Head of caudate nucleus (tissue), 42 donors: ENCODE data around the gene FURIN.
"Not testable (repeated sequence)": the region's sequence is repeated elsewhere in the genome, so short reads cannot be mapped to it uniquely, and the experiment has no call there.

ENCODE experiments used
- DNase-seq, 42 donors: peaks; one replicate each; pipeline versions ENCODE4 v3.0.0 to v3.0.0-alpha.2; 2020 to 2021; ENCODE audit warnings: mixed read lengths in 7 of 42
- intact Hi-C: fragments of 100-400 bp; cut with DNase I; formaldehyde crosslinking; loops from one replicate; pipeline ENCODE4 v1.15.0; 2022

The FURIN gene

GRCh38 chr15:90907051-90907660 is 38.8 kb downstream of the FURIN start:
- intact Hi-C loops: no loop called here
- peak in 2 of 42 donors; percentile 26 to 37 for DNase-seq

- intact Hi-C loops: no loop called here
- no peak for DNase-seq
Observed at GRCh38 chr15:90907838-90908507, 39.6 kb downstream of the FURIN start.

DNA sequence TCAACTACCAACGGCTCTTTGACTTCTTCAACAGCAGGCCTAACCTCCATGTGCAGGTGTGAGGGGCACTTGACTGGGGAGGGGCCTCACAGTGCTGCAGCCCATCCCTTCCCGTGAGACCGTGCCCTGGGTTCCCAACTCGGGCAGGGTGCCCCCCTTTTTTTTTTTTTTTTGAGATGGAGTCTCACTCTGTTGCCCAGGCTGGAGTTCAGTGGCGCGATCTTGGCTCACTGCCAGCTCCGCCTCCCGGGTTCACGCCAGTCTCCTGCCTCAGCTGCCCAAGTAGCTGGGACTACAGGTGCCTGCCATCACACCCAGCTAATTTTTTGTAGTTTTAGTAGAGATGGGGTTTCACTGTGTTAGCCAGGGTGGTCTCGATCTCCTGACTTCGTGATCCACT is 41.1 kb downstream of the FURIN start:
- intact Hi-C loops, DNase-seq: not testable (repeated sequence)

DNA sequence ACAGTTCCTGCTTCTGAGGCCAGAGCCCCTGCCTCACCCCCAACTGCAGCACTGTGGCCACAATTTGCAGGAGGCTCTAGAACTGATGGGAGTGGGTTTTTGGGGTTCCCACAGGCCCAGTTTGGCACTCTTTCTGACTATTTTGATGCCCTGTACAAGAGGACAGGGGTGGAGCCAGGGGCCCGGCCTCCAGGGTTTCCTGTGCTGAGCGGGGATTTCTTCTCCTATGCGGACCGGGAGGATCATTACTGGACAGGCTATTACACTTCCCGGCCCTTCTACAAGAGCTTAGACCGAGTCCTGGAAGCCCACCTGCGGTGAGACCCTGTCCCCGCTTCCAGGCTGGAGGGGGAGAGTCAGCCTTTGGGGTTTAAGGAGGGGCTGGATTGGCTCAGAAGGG is 41.6 kb downstream of the FURIN start:
- no peak for DNase-seq

GRCh38 chr15:90910441-90911301 is 42.3 kb downstream of the FURIN start:
- intact Hi-C loops: no loop called here
- DNase-seq: no peak

More for the DNA sequence above, 41.6 kb downstream of the FURIN start:
- intact Hi-C loops: no loop called here

- DNase-seq: no peak
- intact Hi-C loops: no loop called here
Observed at GRCh38 chr15:90911302-90911623, 42.9 kb downstream of the FURIN start.

- intact Hi-C loops: no loop called here
- DNase-seq: no peak
Observed at GRCh38 chr15:90911906-90912769, 43.8 kb downstream of the FURIN start.

GRCh38 chr15:90912770-90913075 is 44.3 kb downstream of the FURIN start:
- intact Hi-C loops: no loop called here
- no peak for DNase-seq

DNA sequence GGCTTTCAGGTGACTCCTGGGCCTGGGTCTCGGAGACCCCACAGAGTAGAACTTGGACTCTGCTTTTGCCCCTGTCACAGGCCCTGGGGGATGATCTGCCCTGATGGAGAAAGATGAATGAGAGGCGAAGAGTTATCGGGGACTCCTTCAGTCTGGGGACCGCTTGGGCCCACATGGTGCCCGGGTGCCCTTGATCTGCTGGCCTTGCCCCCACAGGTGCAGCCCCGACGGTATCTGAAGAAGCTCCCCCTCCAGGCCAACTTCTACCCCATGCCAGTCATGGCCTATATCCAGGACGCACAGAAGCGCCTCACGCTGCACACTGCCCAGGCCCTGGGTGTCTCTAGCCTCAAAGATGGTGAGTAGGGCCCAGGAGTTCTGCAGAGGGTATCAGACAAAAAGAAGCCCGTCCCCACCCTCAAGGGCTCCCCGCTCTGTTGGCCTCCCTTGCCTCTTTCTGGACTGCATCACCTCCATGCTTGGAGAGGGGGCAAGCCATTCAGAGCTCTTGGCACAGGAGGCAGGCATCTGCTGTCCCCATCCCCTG is 45.1 kb downstream of the FURIN start:
- intact Hi-C loops: no loop called here
- no peak for DNase-seq

GRCh38 chr15:90914305-90915080 is 46.1 kb downstream of the FURIN start:
- no peak for DNase-seq
- intact Hi-C loops: no loop called here

DNA sequence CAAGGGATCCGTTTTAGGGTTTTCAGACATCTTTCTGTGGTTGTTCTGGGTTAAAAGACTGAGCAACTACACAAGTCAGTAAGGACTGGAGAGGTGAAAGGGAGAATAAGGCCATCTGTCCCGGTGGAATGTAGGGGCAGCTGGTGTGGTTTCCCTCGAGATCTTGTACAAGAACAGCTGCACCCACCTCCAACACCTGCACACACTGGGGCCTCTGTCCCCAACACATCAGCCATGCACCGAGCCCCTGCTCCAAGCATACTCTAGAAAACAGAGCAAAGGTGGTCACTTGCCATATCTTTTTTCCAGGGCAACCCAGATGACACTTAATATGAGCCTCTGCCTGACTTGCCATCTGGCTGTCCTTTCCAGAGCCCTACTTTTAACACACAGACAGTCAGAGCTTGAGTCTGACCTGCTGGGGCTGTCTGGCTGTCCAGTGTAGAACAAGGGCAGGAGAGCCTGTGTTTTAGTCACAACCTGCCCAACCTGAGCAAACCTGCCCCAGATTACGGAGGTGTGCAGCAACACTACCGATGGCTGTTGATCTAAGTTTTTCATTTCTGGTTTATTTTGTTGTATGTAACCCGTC is 46.9 kb downstream of the FURIN start:
- DNase-seq: no peak
- intact Hi-C loops: no loop called here

DNA sequence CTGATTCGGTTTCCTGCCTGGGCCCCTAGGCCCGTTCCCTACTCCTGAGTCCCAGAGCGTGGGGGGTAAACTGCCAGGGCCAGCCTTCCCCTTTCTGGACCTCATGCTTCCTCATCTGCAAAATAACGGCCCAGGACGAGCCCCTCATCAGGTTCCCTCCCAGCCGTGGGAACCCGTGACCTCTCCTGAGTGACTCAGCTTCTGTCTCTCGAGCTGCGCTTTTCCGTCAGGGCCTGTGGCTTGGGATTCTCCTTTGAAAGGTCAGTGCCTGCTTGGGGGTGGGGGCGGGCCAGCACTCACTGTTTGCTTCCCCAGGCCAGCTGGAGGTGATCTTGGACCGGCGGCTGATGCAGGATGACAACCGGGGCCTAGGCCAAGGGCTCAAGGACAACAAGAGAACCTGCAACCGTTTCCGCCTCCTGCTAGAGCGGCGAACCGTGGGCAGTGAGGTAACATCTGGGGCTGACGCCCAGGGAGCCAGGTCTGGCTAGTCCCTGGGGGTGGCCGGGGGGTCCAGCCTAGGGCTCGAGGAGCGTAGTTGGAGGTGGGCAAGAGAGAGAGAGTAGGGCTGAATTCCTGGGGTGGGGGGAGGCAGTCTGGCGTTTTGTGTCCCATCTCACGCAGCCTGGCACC is 47.5 kb downstream of the FURIN start:
- intact Hi-C loops: no loop called here

GRCh38 chr15:90916461-90916860 is 48.1 kb downstream of the FURIN start:
- intact Hi-C loops: no loop called here

More for the DNA sequence above, 47.5 kb downstream of the FURIN start:
- DNase-seq: peak in 19 of 42 donors; percentile 14 to 64 (median 35)

GRCh38 chr15:90917569-90917968 is 49.2 kb downstream of the FURIN start:
- intact Hi-C loops: no loop called here
- no peak for DNase-seq

More at GRCh38 chr15:90916461-90916860, 48.1 kb downstream of the FURIN start:
- DNase-seq: no peak

DNA sequence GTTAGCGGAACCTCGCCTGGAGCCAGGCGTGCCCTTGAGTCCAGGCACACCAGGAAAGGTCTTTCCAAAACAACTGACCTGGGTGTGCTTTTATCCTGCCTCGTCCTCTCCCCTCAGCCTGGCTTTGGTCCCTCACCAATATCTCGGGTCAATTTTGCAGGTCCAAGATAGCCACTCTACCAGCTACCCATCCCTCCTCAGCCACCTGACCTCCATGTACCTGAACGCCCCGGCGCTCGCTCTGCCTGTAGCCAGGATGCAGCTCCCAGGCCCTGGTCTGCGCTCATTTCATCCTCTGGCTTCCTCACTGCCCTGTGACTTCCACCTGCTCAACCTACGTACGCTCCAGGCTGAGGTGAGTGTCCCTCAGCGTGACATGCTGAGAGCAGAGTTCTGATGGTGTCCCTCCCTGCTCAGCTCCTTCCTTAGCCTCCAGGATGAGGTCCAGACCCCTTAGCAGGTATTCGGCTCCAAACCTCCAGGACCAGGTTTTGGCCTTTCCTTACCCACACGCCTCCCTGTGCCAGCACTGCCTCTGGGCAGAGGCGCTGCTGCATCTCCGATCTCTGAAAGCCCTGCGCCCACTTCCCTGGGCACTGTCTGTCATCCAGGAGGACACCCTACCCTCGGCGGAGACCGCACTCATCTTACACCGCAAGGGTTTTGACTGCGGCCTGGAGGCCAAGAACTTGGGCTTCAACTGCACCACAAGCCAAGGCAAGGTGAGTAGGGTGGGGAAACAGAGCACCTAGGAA is 49.8 kb downstream of the FURIN start:
- no peak for DNase-seq
- intact Hi-C loops: no loop called here

DNA sequence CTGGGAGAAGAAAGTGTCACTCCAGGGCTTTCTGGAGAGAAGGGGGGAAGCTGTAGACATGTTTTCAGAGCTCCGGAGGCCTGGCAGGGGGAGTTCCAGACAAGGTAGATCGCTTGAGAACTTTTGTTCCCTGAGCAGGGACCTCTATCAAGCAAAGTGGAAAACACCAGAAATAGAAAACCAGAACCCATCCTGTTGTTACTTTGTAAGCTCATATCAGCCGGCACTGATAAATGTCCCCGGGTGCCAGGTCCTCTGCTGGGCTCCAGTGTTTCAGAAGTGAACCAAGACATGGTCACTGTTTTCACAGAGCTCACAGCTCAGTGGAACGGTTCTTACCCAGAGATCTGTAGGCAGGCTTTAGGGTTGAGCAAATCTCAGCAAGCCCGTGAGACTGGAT is 50.4 kb downstream of the FURIN start:
- no peak for DNase-seq
- intact Hi-C loops: no loop called here

DNA sequence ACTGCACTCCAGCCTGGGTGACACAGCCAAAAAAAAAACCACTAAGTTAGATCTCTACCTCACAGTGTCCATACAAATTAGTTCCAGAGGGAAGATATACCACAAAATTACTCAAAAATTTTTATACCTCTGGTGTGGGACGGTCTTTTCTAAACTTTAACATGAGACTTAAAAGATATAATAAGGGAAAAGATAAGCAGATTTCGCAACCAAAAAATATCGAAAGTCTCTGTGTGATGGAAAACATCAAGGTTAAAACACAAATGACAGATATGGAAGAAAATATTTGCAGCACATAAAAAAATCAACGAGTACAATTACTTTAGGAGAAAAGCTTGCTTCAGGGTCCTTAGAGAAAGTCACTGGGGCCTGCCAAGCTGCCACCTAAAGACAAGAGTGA is 53.5 kb downstream of the FURIN start:
- intact Hi-C loops: no loop called here
- DNase-seq: no peak
